Small intestine (tissue), 4 donors: ENCODE results near the gene APPL2. TPM values are rescaled to one million over a fixed set of nuclear protein-coding genes. Genes with fewer than 3 reads are reported as not detected.

Source experiments
- polyA plus RNA-seq, 4 donors: library from polyadenylated mRNA; stranded (reverse) in 3 of 4; unstranded in 1 of 4; fragments of 200-250 nt in 3 of 4; fragments of 120-200 nt in 1 of 4; gene quantifications; one replicate each; pipeline versions ENCODE4 v1.2.1 to v1.2.3, GENCODE V29; 2013
- donor health status: healthy with polysubstance abuse.
- donor health status: Bipolar disorder and iron deficiency.
- donor health status: healthy.

Gene APPL2
- polyA plus RNA-seq, 4 donors, result 22.8 to 96.4 (median 82.8) TPM

Other genes with a start within 250 kb of the APPL2 start
- gene NOPCHAP1, start 249.9 kb downstream of the APPL2 start, polyA plus RNA-seq, result 10 to 100 TPM in 1 of 4 donors, 1 to 10 TPM in 3; 5.4 to 10.7 (median 7.7) TPM
- gene ALDH1L2, start 151.7 kb downstream of the APPL2 start, polyA plus RNA-seq, result 1 to 10 TPM in 1 of 4 donors, under 1 TPM in 3; 0.22 to 1.7 (median 0.65) TPM
- 10 to 100 TPM; 11.7 to 65.2 (median 13.7) TPM for gene WASHC4, start 128.4 kb downstream of the APPL2 start, polyA plus RNA-seq
- gene C12orf75, start 94.5 kb upstream of the APPL2 start, polyA plus RNA-seq, result 10 to 100 TPM; 14.2 to 44.7 (median 36.0) TPM